Glutamatergic neuron (in vitro differentiated cells): ENCODE measurements around the gene TRIM32. TPM values are rescaled to one million over a fixed set of nuclear protein-coding genes. Genes with fewer than 3 reads are reported as not detected.

Experiments used
- DNase-seq: peaks from one replicate; pipeline ENCODE4 v3.0.0; 2022
- H3K27ac Mint-ChIP-seq: one replicate; pipeline ENCODE4 v1.8.0; 2020; ENCODE audit warnings: mild to moderate bottlenecking, mixed read lengths, inconsistent platforms; ENCODE audit not compliant: unreplicated experiment
- H3K27me3 Mint-ChIP-seq: one replicate; pipeline ENCODE4 v1.8.0; 2020; ENCODE audit warnings: mild to moderate bottlenecking, moderate library complexity, mixed read lengths, inconsistent platforms; ENCODE audit not compliant: unreplicated experiment
- H3K36me3 Mint-ChIP-seq: one replicate; pipeline ENCODE4 v1.8.0; 2020; ENCODE audit warnings: mild to moderate bottlenecking, mixed read lengths, inconsistent platforms; ENCODE audit not compliant: unreplicated experiment
- H3K4me1 Mint-ChIP-seq: one replicate; pipeline ENCODE4 v1.8.0; 2020; ENCODE audit warnings: mild to moderate bottlenecking, low read depth, mixed read lengths, inconsistent platforms; ENCODE audit not compliant: unreplicated experiment
- H3K4me3 Mint-ChIP-seq: one replicate; pipeline ENCODE4 v1.8.0; 2020; ENCODE audit warnings: mild to moderate bottlenecking, mixed read lengths, inconsistent platforms; ENCODE audit not compliant: unreplicated experiment
- H3K9me3 Mint-ChIP-seq: one replicate; pipeline ENCODE4 v1.8.0; 2020; ENCODE audit warnings: mild to moderate bottlenecking, moderate library complexity, mixed read lengths, inconsistent platforms; ENCODE audit not compliant: unreplicated experiment
- CTCF ChIP-seq: fragments of 200-600 bp; sonication (generic); IDR thresholded peaks from one replicate; pipeline ENCODE4 v1.5.0; 2021; ENCODE audit not compliant: partially characterized antibody, unreplicated experiment
- total RNA-seq: library from RNA; stranded (reverse); fragmentation: NEBNext Ultra II Directional; extraction: Animal tissue kit (Norgen Biotek cat#: 25700); gene quantifications from one replicate; pipeline ENCODE4 v1.2.1, GENCODE V29; 2021; ENCODE audit not compliant: unreplicated experiment

The TRIM32 gene
- total RNA-seq, 1 donor from 2014 or later: 14.3 TPM

GRCh38 chr9:116674210-116674980 is 12.7 kb upstream of the TRIM32 start:
- peaks cover 17% of the 10 kb centered on the region for H3K9me3 Mint-ChIP-seq
- no peak for TF ChIP-seq CTCF
- peak overlapping the region; percentile 17 for H3K27ac Mint-ChIP-seq
- no peak overlapping the region for H3K4me3 Mint-ChIP-seq
- DNase-seq: no peak
- H3K27me3 Mint-ChIP-seq: peaks cover 3% of the 10 kb centered on the region
- peaks cover 2% of the 10 kb centered on the region for H3K4me1 Mint-ChIP-seq
- H3K36me3 Mint-ChIP-seq: peaks cover 25% of the 10 kb centered on the region

GRCh38 chr9:116683535-116683934 is 3.6 kb upstream of the TRIM32 start:
- no peak for TF ChIP-seq CTCF
- Mint-ChIP-seq H3K9me3 (peaks cover 9% of the 10 kb centered on the region), H3K4me1 (peaks cover 11% of the 10 kb centered on the region), H3K4me3 (no peak overlapping the region), H3K27ac (no peak overlapping the region), H3K36me3 (peaks cover 5% of the 10 kb centered on the region), H3K27me3 (peaks cover 4% of the 10 kb centered on the region)
- DNase-seq: no peak

- TF ChIP-seq CTCF: no peak
- Mint-ChIP-seq H3K4me1 (peaks cover 13% of the 10 kb centered on the region), H3K9me3 (peaks cover 9% of the 10 kb centered on the region), H3K27ac (no peak overlapping the region), H3K36me3 (peaks cover 5% of the 10 kb centered on the region), H3K4me3 (no peak overlapping the region), H3K27me3 (peaks cover 4% of the 10 kb centered on the region)
- DNase-seq: no peak
Measured at GRCh38 chr9:116685166-116685565, 1.9 kb upstream of the TRIM32 start.

- Mint-ChIP-seq H3K27me3 (peaks cover 4% of the 10 kb centered on the region), H3K4me3 (peak overlapping the region; percentile 35), H3K27ac (no peak overlapping the region), H3K36me3 (peaks cover 5% of the 10 kb centered on the region), H3K4me1 (peaks cover 13% of the 10 kb centered on the region), H3K9me3 (peaks cover 9% of the 10 kb centered on the region)
- no peak for DNase-seq
- TF ChIP-seq CTCF: no peak
Measured at GRCh38 chr9:116686135-116686534, 970 bp upstream of the TRIM32 start.

- no peak for DNase-seq
- Mint-ChIP-seq H3K27ac (peak overlapping the region; percentile 81), H3K36me3 (peaks cover 5% of the 10 kb centered on the region), H3K9me3 (peaks cover 9% of the 10 kb centered on the region), H3K4me3 (peak overlapping the region; percentile 89), H3K4me1 (peaks cover 13% of the 10 kb centered on the region), H3K27me3 (peaks cover 4% of the 10 kb centered on the region)
- no peak for TF ChIP-seq CTCF
Measured at GRCh38 chr9:116686693-116687073, 422 bp upstream of the TRIM32 start.
